Thyroid gland (tissue), 4 donors: ENCODE measurements around the gene STAP2. TPM values are rescaled to one million over a fixed set of nuclear protein-coding genes. Genes with fewer than 3 reads are reported as not detected.
"Not testable (repeated sequence)": the region's sequence is repeated elsewhere in the genome, so short reads cannot be mapped to it uniquely, and the experiment has no call there.

ENCODE experiments used
- DNase-seq, 2 donors: peaks; one replicate each; pipeline ENCODE4 v3.0.0-alpha.2; 2019
- H3K27ac ChIP-seq, 3 donors: fragments of 200-600 bp; sonication (generic); 1 replicate in 2 of 3; 2 replicates in 1 of 3; pipeline ENCODE4 v1.5.1; 2016 to 2019; ENCODE audit warnings: mild to moderate bottlenecking in 1 of 3, moderate library complexity in 1 of 3
- H3K27me3 ChIP-seq: fragments of 200-600 bp; sonication (generic); one replicate; pipeline ENCODE4 v1.5.1; 2019
- H3K36me3 ChIP-seq, 2 donors: fragments of 200-600 bp; sonication (generic); one replicate each; pipeline ENCODE4 v1.5.1; 2016 to 2019
- H3K4me1 ChIP-seq, 2 donors: fragments of 200-600 bp; sonication (generic); one replicate each; pipeline ENCODE4 v1.5.1; 2017 to 2019
- H3K4me3 ChIP-seq, 3 donors: fragments of 200-600 bp; sonication (generic); replicated peaks in 1 of 3; 1 replicate in 2 of 3; 2 replicates in 1 of 3; pipeline ENCODE4 v1.5.1; 2016; ENCODE audit warnings: mild to moderate bottlenecking in 1 of 3
- H3K9me3 ChIP-seq: fragments of 200-600 bp; sonication (generic); one replicate; pipeline ENCODE4 v1.5.1; 2017
- CTCF ChIP-seq, 6 experiments: fragments of 200-600 bp in 3 of 6; fragments of 450-650 bp in 3 of 6; sonication (generic) in 3 of 6; IDR thresholded peaks; one replicate each; pipeline ENCODE4 v1.5.1; 2016 to 2019; ENCODE audit warnings: antibody characterized with exemption in 6 of 6, mild to moderate bottlenecking in 2 of 6, inconsistent platforms in 1 of 6, moderate library complexity in 1 of 6
- POLR2A ChIP-seq, 2 donors: fragments of 450-650 bp; IDR thresholded peaks; one replicate each; pipeline ENCODE4 v1.6.1; 2017; ENCODE audit warnings: antibody characterized with exemption in 2 of 2, mild to moderate bottlenecking in 2 of 2, moderate library complexity in 1 of 2
- WGBS, 2 donors: methylation state at CpG; one replicate each; pipeline ENCODE4 v1.1.5; 2017; 5-methylcytosine and 5-hydroxymethylcytosine counted together
- intact Hi-C: fragments of 100-400 bp; cut with DNase I; formaldehyde crosslinking; loops from one replicate; pipeline ENCODE4 v1.15.1; 2023
- total RNA-seq, 4 donors: library from RNA; depleted of rRNA; stranded (reverse); fragments of >200 nt; gene quantifications; one replicate each; pipeline ENCODE4 v1.2.3, GENCODE V29; 2016

Gene STAP2
- total RNA-seq, 4 donors from 2014 or later = 12.1 to 50.6 (median 29.7) TPM

GRCh38 chr19:4294389-4294788, 44.2 kb downstream of the STAP2 start:
- WGBS, 2 donors = 33 to 45% methylated on average over 10 of the region's 10 CpGs
- intact Hi-C loops = no loop called here
- H3K4me1 ChIP-seq = no peaks in the 10 kb centered on the region
- H3K27ac ChIP-seq = no peak overlapping the region
- no peaks in the 10 kb centered on the region for H3K9me3 ChIP-seq
- TF ChIP-seq POLR2A (IDR thresholded peaks at IDR 0.05) (no peak), CTCF (IDR thresholded peaks at IDR 0.05) (no peak)
- H3K36me3 ChIP-seq = no peaks in the 10 kb centered on the region
- no peaks in the 10 kb centered on the region for H3K27me3 ChIP-seq
- H3K4me3 ChIP-seq = no peak overlapping the region
- DNase-seq = no peak

- Histone ChIP-seq H3K27me3 (no peaks in the 10 kb centered on the region), H3K27ac (no peak overlapping the region), H3K9me3 (no peaks in the 10 kb centered on the region), H3K4me3 (no peak overlapping the region), H3K4me1 (no peaks in the 10 kb centered on the region), H3K36me3 (no peaks in the 10 kb centered on the region)
- intact Hi-C loops = no loop called here
- WGBS, 2 donors = 84 to 86% methylated on average over 11 to 12 of the region's 15 CpGs
- TF ChIP-seq CTCF (IDR thresholded peaks at IDR 0.05) (no peak), POLR2A (IDR thresholded peaks at IDR 0.05) (no peak)
- DNase-seq = no peak
Measured at GRCh38 chr19:4292515-4292914, 46.1 kb downstream of the STAP2 start.

- Histone ChIP-seq H3K27me3 (no peaks in the 10 kb centered on the region), H3K4me3 (no peak overlapping the region), H3K9me3 (no peaks in the 10 kb centered on the region), H3K4me1 (no peaks in the 10 kb centered on the region), H3K27ac (no peak overlapping the region), H3K36me3 (no peaks in the 10 kb centered on the region)
- intact Hi-C loops = no loop called here
- DNase-seq = no peak
- WGBS, 2 donors = 55 to 68% methylated on average over 7 to 8 of the region's 8 CpGs
- no peak for TF ChIP-seq POLR2A (IDR thresholded peaks at IDR 0.05)
- no peak for TF ChIP-seq CTCF (IDR thresholded peaks at IDR 0.05)
Measured at GRCh38 chr19:4291184-4291732, 47.4 kb downstream of the STAP2 start.

- no peak for TF ChIP-seq POLR2A (IDR thresholded peaks at IDR 0.05)
- no peak for TF ChIP-seq CTCF (IDR thresholded peaks at IDR 0.05)
- no peaks in the 10 kb centered on the region for H3K4me1 ChIP-seq
- H3K27ac ChIP-seq = no peak overlapping the region
- intact Hi-C loops = no loop called here
- no peaks in the 10 kb centered on the region for H3K36me3 ChIP-seq
- WGBS, 2 donors = 83 to 92% methylated on average over 16 of the region's 16 CpGs
- H3K27me3 ChIP-seq = no peaks in the 10 kb centered on the region
- no peak overlapping the region for H3K4me3 ChIP-seq
- no peak for DNase-seq
- no peaks in the 10 kb centered on the region for H3K9me3 ChIP-seq
Measured at GRCh38 chr19:4288091-4288777, 50.4 kb downstream of the STAP2 start.

GRCh38 chr19:4286141-4286540, 52.5 kb downstream of the STAP2 start:
- 87 to 88% methylated on average over 4 of the region's 4 CpGs for WGBS, 2 donors
- H3K9me3 ChIP-seq, intact Hi-C loops, DNase-seq, H3K27me3 ChIP-seq, H3K4me1 ChIP-seq, H3K4me3 ChIP-seq, H3K27ac ChIP-seq, H3K36me3 ChIP-seq: not testable (repeated sequence)
